ENCODE results near the gene BET1. TPM values are rescaled to one million over a fixed set of nuclear protein-coding genes. Genes with fewer than 3 reads are reported as not detected.

Gene BET1
- total and polyA plus RNA-seq, 9 of the 15 experiments (the other 6 are each of a cell fraction or from before 2014, with no cell fraction given): 15.8 to 190 (median 37.8) TPM

GRCh38 chr7:93948106-93948505 is 56.0 kb downstream of the BET1 start:
- Histone ChIP-seq H3K27me3 (ENCODE audit: control insufficient read depth in 2 of 2, insufficient read depth in 2 of 2, low read length in 2 of 2) (no peaks in the 10 kb centered on the region), H3K9me1 (ENCODE audit: control insufficient read depth, insufficient read depth, low read length) (no peaks in the 10 kb centered on the region), H3K36me3 (ENCODE audit: control insufficient read depth, insufficient read depth, low read length) (no peaks in the 10 kb centered on the region), H3K27ac (ENCODE audit: extremely low read depth, low read depth, low read length) (no peak overlapping the region), H3K9ac (ENCODE audit: insufficient read depth in 1 of 2, low read depth in 2 of 2, low read length in 2 of 2) (no peak overlapping the region), H3K4me3 (no peak overlapping the region), H3K4me2 (ENCODE audit: insufficient read depth, low read length) (no peak overlapping the region), H2AFZ (ENCODE audit: low read depth, low read length) (no peak overlapping the region), H3K4me1 (replicated peaks in 1 of 2; ENCODE audit: control insufficient read depth in 2 of 2, insufficient read depth in 2 of 2, low read length in 2 of 2) (peaks cover 0 to 12% of the 10 kb centered on the region in 2 experiments; a peak in 2 of 5 replicates), H3K9me3 (replicated peaks; ENCODE audit: control insufficient read depth, insufficient read depth, low read depth, low read length) (no peaks in the 10 kb centered on the region), H4K20me1 (replicated peaks; ENCODE audit: control insufficient read depth, insufficient read depth, low read length) (no peaks in the 10 kb centered on the region), H3K79me2 (ENCODE audit: control insufficient read depth, insufficient read depth, low read length) (no peaks in the 10 kb centered on the region)
- ATAC-seq (no peak), FAIRE-seq (no peak), DNase-seq (ENCODE audit: extremely low read depth in 1 of 4, low spot score in 3 of 4) (no peak)
- intact Hi-C loops (cut with micrococcal nuclease) (no loop called here), in situ Hi-C loops (cut with MboI) (no loop called here)
- POLR2A ChIA-PET: no interaction called here
- TF ChIP-seq SPI1 (IDR thresholded peaks at IDR 0.05; ENCODE audit: borderline replicate concordance, low read depth, low read length) (no peak), SRSF9 (IDR thresholded peaks at IDR 0.05; ENCODE audit: borderline replicate concordance, low read depth, low read length) (no peak), C11orf30 (IDR thresholded peaks at IDR 0.05; ENCODE audit: low read depth) (no peak), RBBP5 (IDR thresholded peaks at IDR 0.05; ENCODE audit: borderline replicate concordance, insufficient read depth, low read length, poor library complexity, severe bottlenecking) (no peak), KAT2B (IDR thresholded peaks at IDR 0.05; ENCODE audit: low read depth, low read length) (no peak), SRSF7 (optimal IDR thresholded peaks at IDR 0.05; ENCODE audit: low read depth, low read length) (no peak), MAFK (IDR thresholded peaks at IDR 0.05; ENCODE audit: low read length) (no peak), EGR1 (conservative IDR thresholded peaks at IDR 0.05) (no peak), MCM5 (IDR thresholded peaks at IDR 0.05; ENCODE audit: low read depth) (no peak), GTF3C2 (IDR thresholded peaks at IDR 0.05; ENCODE audit: borderline replicate concordance, extremely low read depth, insufficient read length) (no peak), ZBTB12 (CRISPR knock-in tag; IDR thresholded peaks at IDR 0.05) (no peak), KDM5B (IDR thresholded peaks at IDR 0.05; ENCODE audit: insufficient replicate concordance, low read depth, low read length) (no peak), SNRNP70 (optimal IDR thresholded peaks at IDR 0.05; ENCODE audit: low read depth, low read length) (no peak), SAP30 (IDR thresholded peaks at IDR 0.05; ENCODE audit: borderline replicate concordance, insufficient read depth, low read depth, low read length, poor library complexity, severe bottlenecking) (no peak)
- WGBS (ENCODE audit: insufficient coverage, low coverage, missing lambda C conversion rate): 0% methylated on average over 1 of the region's 1 CpG
- no TSS peak for BruUV-seq (replicated peaks)
- CTCF ChIA-PET (ENCODE audit: low intra/inter-chr PET ratio): no interaction called here
